HepG2 (cell line): ENCODE data around the gene TMEM238. TPM values are rescaled to one million over a fixed set of nuclear protein-coding genes. Genes with fewer than 3 reads are reported as not detected.

Experiments
- AHR ChIP-seq: IDR thresholded peaks from 2 replicates; pipeline ENCODE4 v1.6.1; 2018; ENCODE audit warnings: missing genetic modification reagents, missing compliant biosample characterization
- BATF2 ChIP-seq: sonication (generic); formaldehyde crosslinking; IDR thresholded peaks from 2 replicates; pipeline ENCODE4 v1.8.0; 2022; ENCODE audit warnings: mild to moderate bottlenecking, missing genetic modification reagents, moderate library complexity
- CTCF ChIP-seq: sonication (generic); formaldehyde crosslinking; IDR thresholded peaks from 2 replicates; pipeline ENCODE4 v1.5.0; 2020; ENCODE audit warnings: mild to moderate bottlenecking, missing genetic modification reagents, moderate library complexity
- GMEB1 ChIP-seq: sonication (generic); formaldehyde crosslinking; IDR thresholded peaks from 2 replicates; pipeline ENCODE4 v1.5.1; 2020; ENCODE audit warnings: missing genetic modification reagents, mild to moderate bottlenecking, borderline replicate concordance
- HMG20B ChIP-seq: conservative IDR thresholded peaks from 2 replicates; pipeline ENCODE4 v1.6.1; 2016; ENCODE audit warnings: missing genetic modification reagents, missing compliant biosample characterization
- HNRNPH1 ChIP-seq: fragments of 200-400 bp; formaldehyde crosslinking; optimal IDR thresholded peaks from 2 replicates; pipeline ENCODE3; 2017; ENCODE audit warnings: mild to moderate bottlenecking, low read depth, low read length
- RFX1 ChIP-seq: fragments of 450-650 bp; IDR thresholded peaks from 2 replicates; pipeline ENCODE4 v1.6.1; 2017
- SCMH1 ChIP-seq: sonication (generic); formaldehyde crosslinking; IDR thresholded peaks from 2 replicates; pipeline ENCODE4 v1.9.0; 2021; ENCODE audit warnings: missing genetic modification reagents, mild to moderate bottlenecking, borderline replicate concordance
- SNAPC4 ChIP-seq: sonication (generic); formaldehyde crosslinking; IDR thresholded peaks from 2 replicates; pipeline ENCODE4 v1.4.0; 2020; ENCODE audit warnings: mild to moderate bottlenecking, missing genetic modification reagents
- TIGD3 ChIP-seq: sonication (generic); formaldehyde crosslinking; IDR thresholded peaks from 2 replicates; pipeline ENCODE4 v1.5.1; 2020; ENCODE audit warnings: mild to moderate bottlenecking, missing genetic modification reagents, borderline replicate concordance
- TRIM22 ChIP-seq: fragments of 450-650 bp; IDR thresholded peaks from 2 replicates; pipeline ENCODE4 v1.6.1; 2017
- XBP1 ChIP-seq: sonication (generic); formaldehyde crosslinking; IDR thresholded peaks from 2 replicates; pipeline ENCODE4 v1.5.0; 2020; ENCODE audit warnings: missing genetic modification reagents
- YEATS2 ChIP-seq: sonication (generic); formaldehyde crosslinking; IDR thresholded peaks from 2 replicates; pipeline ENCODE4 v1.4.0; 2020; ENCODE audit warnings: missing genetic modification reagents, borderline replicate concordance
- ZNF367 ChIP-seq: sonication (generic); formaldehyde crosslinking; IDR thresholded peaks from 2 replicates; pipeline ENCODE4 v1.4.0; 2020; ENCODE audit warnings: missing genetic modification reagents, borderline replicate concordance
- ZSCAN25 ChIP-seq: sonication (generic); formaldehyde crosslinking; IDR thresholded peaks from 2 replicates; pipeline ENCODE4 v1.8.0; 2022; ENCODE audit warnings: mild to moderate bottlenecking, missing genetic modification reagents
- polyA plus RNA-seq, 8 experiments: library from polyadenylated mRNA; depleted of rRNA in 3 of 8; stranded (reverse) in 7 of 8; unstranded in 1 of 8; fragments of >200 nt; fragmentation: Illumina TruSeq in 4 of 8; extraction: Trizol in 4 of 8; gene quantifications; 2 replicates each; pipeline versions ENCODE4 v1.2.1 to v1.2.3, GENCODE V29; 2011 to 2016; ENCODE audit warnings: low read depth in 4 of 8, missing spikeins in 1 of 8, mixed read lengths in 1 of 8; ENCODE audit not compliant: insufficient read depth in 1 of 8
- total RNA-seq, 5 experiments: library from RNA; depleted of rRNA; stranded (reverse); fragments of >200 nt; fragmentation: Illumina TruSeq; extraction: Trizol; gene quantifications; 2 replicates each; pipeline ENCODE4 v1.2.3, GENCODE V29; 2016; ENCODE audit warnings: low read depth in 1 of 5

The TMEM238 gene
- total and polyA plus RNA-seq, 2 of the 13 experiments (the other 11 are each of a cell fraction or from before 2014, with no cell fraction given), result not detected

GRCh38 chr19:55377356-55378131 is 6.5 kb downstream of the TMEM238 start (continued):
- TF ChIP-seq SNAPC4 (no peak), GMEB1 (CRISPR knock-in tag) (no peak), XBP1 (no peak), TRIM22 (no peak), HNRNPH1 (no peak), TIGD3 (CRISPR knock-in tag) (no peak), BATF2 (no peak), ZNF367 (CRISPR knock-in tag) (no peak), YEATS2 (no peak), AHR (CRISPR knock-in tag) (no peak), ZSCAN25 (no peak), CTCF (no peak), RFX1 (no peak), HMG20B (CRISPR knock-in tag) (no peak), SCMH1 (CRISPR knock-in tag) (no peak)
